ENCODE results near the gene TTC7B. TPM values are rescaled to one million over a fixed set of nuclear protein-coding genes. Genes with fewer than 3 reads are reported as not detected.

The TTC7B gene
- total RNA-seq, 1 experiment from 2014 or later: 9.6 TPM

DNA sequence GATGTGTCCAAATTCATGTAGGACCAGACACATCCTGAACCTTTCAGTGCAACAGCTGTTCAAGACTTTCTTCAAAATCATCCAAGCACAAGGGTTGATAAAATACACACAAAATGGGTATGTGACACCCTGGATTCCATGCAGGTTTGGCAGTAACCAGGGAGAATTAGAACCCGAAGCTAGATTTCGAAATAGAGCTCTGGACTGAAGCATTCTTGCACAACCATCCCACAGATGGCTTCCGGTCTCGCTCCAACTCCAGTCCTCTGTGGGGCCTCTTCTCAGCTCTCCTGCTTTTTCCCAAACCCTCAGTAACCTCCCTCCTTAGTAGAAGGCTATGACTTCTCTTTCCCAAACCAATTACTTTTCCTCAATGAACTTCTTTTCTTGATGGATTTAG, 171.3 kb downstream of the TTC7B start:
- intact Hi-C loops (cut with micrococcal nuclease; ENCODE audit: unreplicated experiment): no loop called here
- no TSS peak for BruUV-seq (replicated peaks)
- no peak for DNase-seq
- no peaks in the 10 kb centered on the region for H3K27me3 Mint-ChIP-seq (ENCODE audit: unreplicated experiment)
- TF ChIP-seq, protein P1, sequence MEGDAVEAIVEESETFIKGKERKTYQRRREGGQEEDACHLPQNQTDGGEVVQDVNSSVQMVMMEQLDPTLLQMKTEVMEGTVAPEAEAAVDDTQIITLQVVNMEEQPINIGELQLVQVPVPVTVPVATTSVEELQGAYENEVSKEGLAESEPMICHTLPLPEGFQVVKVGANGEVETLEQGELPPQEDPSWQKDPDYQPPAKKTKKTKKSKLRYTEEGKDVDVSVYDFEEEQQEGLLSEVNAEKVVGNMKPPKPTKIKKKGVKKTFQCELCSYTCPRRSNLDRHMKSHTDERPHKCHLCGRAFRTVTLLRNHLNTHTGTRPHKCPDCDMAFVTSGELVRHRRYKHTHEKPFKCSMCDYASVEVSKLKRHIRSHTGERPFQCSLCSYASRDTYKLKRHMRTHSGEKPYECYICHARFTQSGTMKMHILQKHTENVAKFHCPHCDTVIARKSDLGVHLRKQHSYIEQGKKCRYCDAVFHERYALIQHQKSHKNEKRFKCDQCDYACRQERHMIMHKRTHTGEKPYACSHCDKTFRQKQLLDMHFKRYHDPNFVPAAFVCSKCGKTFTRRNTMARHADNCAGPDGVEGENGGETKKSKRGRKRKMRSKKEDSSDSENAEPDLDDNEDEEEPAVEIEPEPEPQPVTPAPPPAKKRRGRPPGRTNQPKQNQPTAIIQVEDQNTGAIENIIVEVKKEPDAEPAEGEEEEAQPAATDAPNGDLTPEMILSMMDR (IDR thresholded peaks at IDR 0.05; ENCODE audit: unreplicated experiment): no peak
- CTCF ChIA-PET: interaction anchor here (1.7 kb wide), 1 partner anchor 131 kb away, joined by 5 read pairs; no protein-coding TSS in a partner anchor
- H3K4me3 Mint-ChIP-seq (ENCODE audit: low read depth, unreplicated experiment): no peak overlapping the region
- no peaks in the 10 kb centered on the region for H3K9me3 Mint-ChIP-seq (ENCODE audit: low read depth, unreplicated experiment)
- peak overlapping the region; percentile 39 for H3K27ac Mint-ChIP-seq (ENCODE audit: unreplicated experiment)
- peaks cover 42% of the 10 kb centered on the region for H3K4me1 Mint-ChIP-seq (ENCODE audit: low read depth, unreplicated experiment)
- no peaks in the 10 kb centered on the region for H3K36me3 Mint-ChIP-seq (ENCODE audit: insufficient read depth, unreplicated experiment)

DNA sequence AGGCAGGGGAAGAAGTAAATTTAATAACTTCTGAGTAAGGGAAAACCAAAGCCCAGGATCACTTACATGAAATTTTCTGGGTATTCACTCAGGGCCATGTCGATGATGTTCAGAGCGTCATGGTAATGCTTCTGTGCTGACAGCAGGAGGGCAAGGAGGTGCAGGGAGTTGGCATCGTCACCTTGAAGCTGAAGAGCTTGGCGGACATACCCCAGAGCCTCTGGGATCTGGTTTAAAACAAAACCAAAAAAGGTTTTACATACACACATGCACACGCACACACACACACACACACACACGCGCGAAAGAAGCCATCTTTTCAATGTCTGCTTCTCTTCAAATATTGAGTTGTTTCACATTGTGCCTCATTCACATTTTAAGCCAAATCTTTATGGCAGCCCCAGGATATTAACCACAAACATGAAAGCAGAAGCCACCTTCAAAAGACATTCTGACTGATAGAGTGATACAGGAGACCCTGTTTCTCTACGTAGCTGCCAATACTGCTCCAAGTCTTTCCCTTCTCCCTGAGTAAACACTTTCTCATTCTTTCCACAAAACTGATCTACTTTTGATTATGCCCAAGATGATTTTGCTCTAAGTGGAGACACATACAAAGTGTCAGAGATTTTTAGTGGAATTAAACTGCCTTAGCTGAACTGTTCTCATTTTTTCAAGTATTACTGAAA, 172.1 kb downstream of the TTC7B start:
- Mint-ChIP-seq H3K4me3 (ENCODE audit: low read depth, unreplicated experiment) (no peak overlapping the region), H3K9me3 (ENCODE audit: low read depth, unreplicated experiment) (no peaks in the 10 kb centered on the region), H3K27ac (ENCODE audit: unreplicated experiment) (no peak overlapping the region), H3K4me1 (ENCODE audit: low read depth, unreplicated experiment) (peaks cover 42% of the 10 kb centered on the region), H3K27me3 (ENCODE audit: unreplicated experiment) (no peaks in the 10 kb centered on the region), H3K36me3 (ENCODE audit: insufficient read depth, unreplicated experiment) (no peaks in the 10 kb centered on the region)
- DNase-seq: no peak
- BruUV-seq (replicated peaks): no TSS peak
- intact Hi-C loops (cut with micrococcal nuclease; ENCODE audit: unreplicated experiment): loop anchor here (2.0 kb wide), 1 partner anchor 131 kb away; no protein-coding TSS in a partner anchor
- TF ChIP-seq, protein P1 (IDR thresholded peaks at IDR 0.05; ENCODE audit: unreplicated experiment): no peak
- CTCF ChIA-PET: no interaction called here

- no peaks in the 10 kb centered on the region for H3K27me3 Mint-ChIP-seq (ENCODE audit: unreplicated experiment)
- CTCF ChIA-PET: no interaction called here
- peaks cover 42% of the 10 kb centered on the region for H3K4me1 Mint-ChIP-seq (ENCODE audit: low read depth, unreplicated experiment)
- TF ChIP-seq, protein P1 (IDR thresholded peaks at IDR 0.05; ENCODE audit: unreplicated experiment): no peak
- no peak overlapping the region for H3K4me3 Mint-ChIP-seq (ENCODE audit: low read depth, unreplicated experiment)
- DNase-seq: peak; percentile 30
- no peaks in the 10 kb centered on the region for H3K36me3 Mint-ChIP-seq (ENCODE audit: insufficient read depth, unreplicated experiment)
- intact Hi-C loops (cut with micrococcal nuclease; ENCODE audit: unreplicated experiment): loop anchor here (2.0 kb wide), 1 partner anchor 129 kb away; no protein-coding TSS in a partner anchor
- peak overlapping the region; percentile 52 for H3K27ac Mint-ChIP-seq (ENCODE audit: unreplicated experiment)
- no peaks in the 10 kb centered on the region for H3K9me3 Mint-ChIP-seq (ENCODE audit: low read depth, unreplicated experiment)
- no TSS peak for BruUV-seq (replicated peaks)
Observed at GRCh38 chr14:90642244-90642717, 173.9 kb downstream of the TTC7B start.

- BruUV-seq (replicated peaks): no TSS peak
- H3K27me3 Mint-ChIP-seq (ENCODE audit: unreplicated experiment): no peaks in the 10 kb centered on the region
- no peaks in the 10 kb centered on the region for H3K9me3 Mint-ChIP-seq (ENCODE audit: low read depth, unreplicated experiment)
- peaks cover 37% of the 10 kb centered on the region for H3K4me1 Mint-ChIP-seq (ENCODE audit: low read depth, unreplicated experiment)
- H3K4me3 Mint-ChIP-seq (ENCODE audit: low read depth, unreplicated experiment): no peak overlapping the region
- CTCF ChIA-PET: no interaction called here
- intact Hi-C loops (cut with micrococcal nuclease; ENCODE audit: unreplicated experiment): loop anchor here (2.0 kb wide), 1 partner anchor 129 kb away; no protein-coding TSS in a partner anchor
- TF ChIP-seq, protein P1 (IDR thresholded peaks at IDR 0.05; ENCODE audit: unreplicated experiment): no peak
- no peak overlapping the region for H3K27ac Mint-ChIP-seq (ENCODE audit: unreplicated experiment)
- H3K36me3 Mint-ChIP-seq (ENCODE audit: insufficient read depth, unreplicated experiment): no peaks in the 10 kb centered on the region
- no peak for DNase-seq
Observed at GRCh38 chr14:90641615-90642243, 174.5 kb downstream of the TTC7B start.

Measured in Calu3 (cell line).